GM18520 (cell line): ENCODE measurements around the gene CHADL.

Source experiments
- ATAC-seq: cut with Tn5 transposase; IDR thresholded peaks from one replicate; pipeline ENCODE4 v1.9.1; 2021; ENCODE audit not compliant: unreplicated experiment

The CHADL gene

GRCh38 chr22:41257696-41258095, 17.0 kb upstream of the CHADL start:
- no peak for ATAC-seq

GRCh38 chr22:41256254-41257253, 15.8 kb upstream of the CHADL start:
- no peak for ATAC-seq

DNA sequence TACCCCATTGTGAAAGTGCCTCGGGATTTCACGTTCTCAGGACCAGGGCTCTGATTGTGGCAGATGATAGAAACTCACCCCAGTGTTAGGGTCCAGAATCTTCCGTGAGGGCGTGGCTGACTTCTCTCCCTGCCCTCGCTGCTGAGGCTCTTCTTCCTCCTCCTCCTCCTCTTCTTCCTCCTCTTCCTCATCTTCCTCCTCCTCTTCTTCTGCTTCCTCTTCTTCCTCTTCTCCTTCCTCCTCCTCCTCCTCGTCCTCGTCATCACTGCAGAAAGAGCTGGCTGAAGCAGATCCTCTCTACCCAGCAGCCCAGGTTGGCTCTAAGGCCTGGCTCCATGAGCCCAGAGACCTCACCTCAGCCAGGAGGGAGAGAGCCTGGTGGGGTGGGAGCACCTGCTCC, 13.5 kb upstream of the CHADL start:
- ATAC-seq, result no peak

- no peak for ATAC-seq
Measured at GRCh38 chr22:41252365-41252764, 11.6 kb upstream of the CHADL start.

DNA sequence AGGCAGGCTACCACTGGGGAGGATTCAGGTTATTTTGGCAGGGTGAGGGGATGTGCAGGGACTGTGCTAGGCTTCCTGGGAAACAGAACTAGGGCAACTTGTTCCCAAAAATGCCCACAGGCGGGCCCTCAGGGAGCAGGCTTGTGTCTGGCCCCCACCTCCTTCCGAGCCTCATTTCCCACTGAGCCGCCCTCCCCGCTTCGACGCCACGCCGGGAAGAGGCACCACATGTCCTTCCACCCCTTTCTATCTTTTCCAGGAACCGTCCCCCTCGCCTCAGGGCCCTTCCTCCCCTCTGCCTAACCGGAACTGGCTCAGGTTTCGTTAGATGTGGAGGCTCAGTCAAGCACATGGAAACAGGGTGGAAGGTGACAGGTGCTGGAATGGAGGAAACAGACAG, 9.4 kb upstream of the CHADL start:
- no peak for ATAC-seq

GRCh38 chr22:41249442-41249841, 8.7 kb upstream of the CHADL start:
- ATAC-seq, result no peak

DNA sequence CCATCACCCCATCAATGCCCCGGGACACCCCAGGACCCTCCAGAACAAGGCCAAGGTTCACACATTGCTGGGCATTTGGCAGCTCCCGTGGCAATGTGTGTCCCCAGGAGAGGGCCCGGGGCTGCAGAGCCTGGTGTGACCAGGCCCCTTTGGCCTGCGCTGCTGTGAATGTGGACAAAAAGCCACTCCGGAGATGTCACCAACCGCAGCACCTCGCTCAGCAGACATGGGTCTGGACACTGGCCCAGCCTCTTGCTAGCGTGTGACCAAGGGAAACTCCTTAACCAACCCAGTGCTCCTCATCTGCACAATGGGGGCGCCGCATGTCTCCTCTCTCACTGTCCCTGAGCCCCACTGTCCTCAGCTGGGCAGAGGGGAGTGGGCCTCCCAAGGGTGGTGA, 8.0 kb upstream of the CHADL start:
- ATAC-seq, result no peak

GRCh38 chr22:41248314-41248713, 7.6 kb upstream of the CHADL start:
- no peak for ATAC-seq

- ATAC-seq, result no peak
Measured at GRCh38 chr22:41247703-41248102, 7.0 kb upstream of the CHADL start.

GRCh38 chr22:41245917-41246499, 5.3 kb upstream of the CHADL start:
- no peak for ATAC-seq

DNA sequence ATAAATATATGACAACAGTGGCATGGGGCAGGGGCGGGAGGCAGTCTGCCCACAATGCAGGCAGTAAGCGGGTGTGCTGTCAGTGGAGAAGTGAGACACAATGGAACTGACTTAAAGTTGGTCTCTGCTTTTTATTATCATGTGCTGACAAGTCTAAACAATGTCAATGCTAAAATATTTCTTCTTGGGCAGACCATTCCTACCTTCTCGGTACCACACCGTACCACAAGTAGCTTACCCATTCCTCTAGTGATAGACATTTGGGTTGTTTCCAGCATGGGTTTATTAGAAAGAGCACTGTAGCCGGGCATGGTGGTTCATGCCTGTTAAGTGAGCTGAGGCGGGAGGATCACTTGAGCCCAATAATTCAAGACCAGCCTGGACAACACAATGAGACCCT, 2.6 kb upstream of the CHADL start:
- ATAC-seq, result no peak

GRCh38 chr22:41242396-41243117, 1.8 kb upstream of the CHADL start:
- ATAC-seq, result no peak

GRCh38 chr22:41241133-41241676, 474 bp upstream of the CHADL start:
- no peak for ATAC-seq

- ATAC-seq, result no peak
Measured at GRCh38 chr22:41239443-41240128, 1.1 kb downstream of the CHADL start.

DNA sequence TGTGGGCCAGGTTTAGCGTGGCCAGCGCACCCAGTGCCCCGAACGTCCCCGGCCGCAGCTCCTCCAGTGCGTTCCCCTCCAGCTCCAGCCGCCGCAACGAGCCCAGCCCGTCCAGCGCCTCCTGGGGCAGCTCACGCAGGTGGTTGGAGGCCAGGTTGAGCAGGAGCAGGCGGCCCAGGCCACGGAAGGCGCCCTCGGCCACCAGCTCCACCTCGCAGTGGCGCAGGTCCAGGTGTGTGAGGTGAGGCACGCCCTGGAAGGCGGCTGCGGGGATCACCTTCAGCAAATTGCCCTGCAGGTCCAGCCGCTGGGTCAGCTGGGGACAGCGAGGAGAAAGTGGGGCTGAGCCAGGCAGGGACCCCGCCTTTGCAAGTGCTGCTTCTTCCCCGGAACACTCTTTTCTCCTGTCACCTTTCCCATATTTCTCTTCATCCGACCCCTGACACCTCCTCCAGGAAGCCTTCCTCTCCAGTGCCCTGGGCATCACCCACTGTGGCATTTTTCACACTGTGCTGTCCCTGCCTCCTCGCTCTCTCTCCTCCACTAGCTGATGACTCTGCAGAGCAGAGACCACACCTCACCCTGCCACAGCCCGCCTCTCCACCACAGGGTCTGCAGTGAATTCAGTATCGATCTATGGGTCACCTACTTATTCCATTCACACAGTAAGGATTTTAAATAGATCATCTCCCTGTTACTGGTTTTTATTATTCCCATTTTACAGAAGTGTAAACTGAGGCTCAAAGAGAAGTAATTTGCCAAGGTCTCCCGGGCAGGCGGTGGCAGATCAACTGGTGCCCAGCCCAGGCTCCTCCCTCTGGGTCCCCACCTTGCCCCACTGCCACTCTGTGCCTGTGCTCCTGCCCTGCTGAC, 1.9 kb downstream of the CHADL start:
- ATAC-seq, result no peak

DNA sequence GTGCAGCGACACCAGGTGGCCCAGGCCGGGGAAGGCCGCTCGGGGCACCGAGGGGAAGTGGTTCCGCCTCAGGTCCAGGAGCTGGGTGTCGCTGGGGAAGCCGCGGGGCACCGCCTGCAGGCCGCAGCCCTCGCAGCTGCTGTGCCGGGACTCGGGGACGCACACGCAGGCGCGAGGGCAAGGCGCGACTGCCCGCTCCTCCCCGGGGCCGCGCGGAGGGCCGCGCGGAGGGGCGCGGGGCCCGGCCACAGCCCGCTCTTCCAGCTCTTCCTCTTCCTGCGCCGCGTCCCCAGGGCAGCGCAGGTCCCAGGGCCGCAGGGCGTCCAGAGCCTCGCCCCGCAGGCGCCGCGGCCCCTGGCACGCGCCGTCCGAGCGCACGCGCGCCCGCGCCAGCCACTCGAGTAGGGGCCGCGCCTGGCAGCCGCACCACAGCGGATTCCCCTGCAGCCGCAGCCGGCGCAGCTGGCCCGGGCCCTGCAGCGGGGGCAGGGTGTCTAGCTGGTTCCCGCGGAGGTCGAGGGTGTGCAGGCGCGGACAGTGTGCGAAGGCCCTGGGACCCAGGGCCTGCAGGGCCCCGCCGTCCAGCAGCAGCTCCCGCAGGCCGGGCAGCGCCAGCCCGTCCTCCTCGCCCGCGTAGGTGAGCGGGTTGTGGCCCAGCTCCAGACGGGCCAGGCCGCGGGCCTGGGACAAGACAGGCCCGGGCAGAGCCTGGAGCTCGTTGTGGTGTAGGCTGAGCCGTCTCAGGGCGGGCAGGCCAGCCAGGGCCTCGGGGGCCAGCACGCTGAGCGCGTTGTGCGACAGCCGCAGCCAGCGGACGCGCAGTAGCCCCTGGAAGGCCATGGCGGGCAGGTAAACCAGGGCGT, 2.8 kb downstream of the CHADL start:
- no peak for ATAC-seq

DNA sequence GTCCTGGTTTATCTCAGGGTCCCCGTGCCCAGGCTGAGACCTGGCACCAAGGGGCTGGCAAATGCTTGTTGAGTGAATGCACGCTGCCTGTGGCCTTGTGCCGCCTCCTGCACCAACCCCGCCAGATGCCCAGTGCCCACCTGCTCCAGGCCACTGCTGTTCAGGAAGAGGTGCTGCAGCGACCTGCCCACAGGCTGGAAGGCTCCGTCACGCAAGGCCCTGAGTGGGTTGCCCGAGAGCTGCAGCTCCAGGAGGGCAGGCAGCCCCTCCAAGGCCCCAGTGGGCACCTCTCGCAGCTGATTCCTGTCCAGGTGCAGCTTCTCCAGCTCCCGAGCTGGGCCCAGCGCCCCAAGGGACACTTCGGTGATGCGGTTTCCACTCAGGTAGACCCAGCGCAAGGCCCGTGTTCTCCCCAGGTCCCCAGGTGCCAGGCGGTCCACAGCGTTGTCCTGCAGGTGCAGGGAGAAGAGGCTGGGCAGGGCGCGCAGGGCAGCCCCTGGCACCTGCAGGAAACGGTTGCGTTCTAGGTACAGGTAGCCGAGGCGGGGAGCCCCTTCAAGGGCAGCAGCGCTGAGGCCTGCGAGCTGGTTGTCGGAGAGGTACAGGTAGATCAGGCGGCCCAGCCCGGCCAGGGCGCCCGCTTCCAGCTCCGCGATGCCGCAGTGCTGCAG, 3.6 kb downstream of the CHADL start:
- no peak for ATAC-seq
